PFSK-1 (cell line): ENCODE measurements around the gene GET4.

Experiments
- POLR2AphosphoS5 ChIP-seq: IDR thresholded peaks from 2 replicates; pipeline ENCODE4 v1.6.1; 2012; ENCODE audit warnings: low read depth, mild to moderate bottlenecking, control low read depth, low read length, moderate library complexity
- SIN3A ChIP-seq: IDR thresholded peaks from 2 replicates; pipeline ENCODE4 v1.6.1; 2012; ENCODE audit warnings: mild to moderate bottlenecking, low read length, moderate library complexity, borderline replicate concordance; ENCODE audit not compliant: insufficient read depth
- TAF1 ChIP-seq: IDR thresholded peaks from 2 replicates; pipeline ENCODE4 v1.6.1; 2012; ENCODE audit warnings: low read length, control low read depth, borderline replicate concordance; ENCODE audit not compliant: insufficient read depth
- TF ChIP-seq, protein P1 (sequence below), 2 experiments: IDR thresholded peaks; 2 replicates each; pipeline versions ENCODE4 v1.6.1 to v1.8.0; 2011 to 2012; ENCODE audit warnings: low read depth in 2 of 2, low read length in 2 of 2, control low read depth in 1 of 2, inconsistent platforms in 1 of 2, mild to moderate bottlenecking in 1 of 2, moderate library complexity in 1 of 2; ENCODE audit not compliant: insufficient read depth in 1 of 2

DNA sequence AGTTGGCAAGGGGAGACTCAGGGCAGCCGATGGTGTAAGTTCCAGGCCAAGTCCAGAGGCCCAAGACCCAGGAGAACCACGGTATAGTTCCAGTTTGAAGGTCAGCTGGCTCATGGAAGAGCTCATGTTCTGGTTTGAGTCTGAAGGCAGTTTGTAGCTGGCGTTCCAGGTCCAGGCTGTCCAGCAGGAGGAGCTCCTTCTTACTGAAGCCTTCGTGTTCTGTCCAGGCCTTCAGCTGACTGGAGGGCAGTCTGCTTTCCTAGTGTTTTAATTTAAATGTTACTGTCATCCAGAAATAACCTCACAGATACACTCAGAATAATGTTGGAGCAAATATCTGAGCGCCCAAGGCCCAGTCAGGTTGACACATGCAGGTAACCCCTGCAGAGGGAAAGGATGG, 39.9 kb upstream of the GET4 start:
- TF ChIP-seq TAF1 = no peak
- no peak for TF ChIP-seq POLR2AphosphoS5
- TF ChIP-seq, protein P1, sequence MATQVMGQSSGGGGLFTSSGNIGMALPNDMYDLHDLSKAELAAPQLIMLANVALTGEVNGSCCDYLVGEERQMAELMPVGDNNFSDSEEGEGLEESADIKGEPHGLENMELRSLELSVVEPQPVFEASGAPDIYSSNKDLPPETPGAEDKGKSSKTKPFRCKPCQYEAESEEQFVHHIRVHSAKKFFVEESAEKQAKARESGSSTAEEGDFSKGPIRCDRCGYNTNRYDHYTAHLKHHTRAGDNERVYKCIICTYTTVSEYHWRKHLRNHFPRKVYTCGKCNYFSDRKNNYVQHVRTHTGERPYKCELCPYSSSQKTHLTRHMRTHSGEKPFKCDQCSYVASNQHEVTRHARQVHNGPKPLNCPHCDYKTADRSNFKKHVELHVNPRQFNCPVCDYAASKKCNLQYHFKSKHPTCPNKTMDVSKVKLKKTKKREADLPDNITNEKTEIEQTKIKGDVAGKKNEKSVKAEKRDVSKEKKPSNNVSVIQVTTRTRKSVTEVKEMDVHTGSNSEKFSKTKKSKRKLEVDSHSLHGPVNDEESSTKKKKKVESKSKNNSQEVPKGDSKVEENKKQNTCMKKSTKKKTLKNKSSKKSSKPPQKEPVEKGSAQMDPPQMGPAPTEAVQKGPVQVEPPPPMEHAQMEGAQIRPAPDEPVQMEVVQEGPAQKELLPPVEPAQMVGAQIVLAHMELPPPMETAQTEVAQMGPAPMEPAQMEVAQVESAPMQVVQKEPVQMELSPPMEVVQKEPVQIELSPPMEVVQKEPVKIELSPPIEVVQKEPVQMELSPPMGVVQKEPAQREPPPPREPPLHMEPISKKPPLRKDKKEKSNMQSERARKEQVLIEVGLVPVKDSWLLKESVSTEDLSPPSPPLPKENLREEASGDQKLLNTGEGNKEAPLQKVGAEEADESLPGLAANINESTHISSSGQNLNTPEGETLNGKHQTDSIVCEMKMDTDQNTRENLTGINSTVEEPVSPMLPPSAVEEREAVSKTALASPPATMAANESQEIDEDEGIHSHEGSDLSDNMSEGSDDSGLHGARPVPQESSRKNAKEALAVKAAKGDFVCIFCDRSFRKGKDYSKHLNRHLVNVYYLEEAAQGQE (IDR thresholded peaks at IDR 0.05; ENCODE audit: insufficient read depth in 1 of 2, low read depth in 2 of 2, low read length in 2 of 2) = no peak
- TF ChIP-seq SIN3A = no peak
